Thyroid gland (tissue), 4 donors: ENCODE data around the gene FIGNL2.

Source experiments
- CTCF ChIP-seq, 6 experiments: fragments of 200-600 bp in 3 of 6; fragments of 450-650 bp in 3 of 6; sonication (generic) in 3 of 6; IDR thresholded peaks; one replicate each; pipeline ENCODE4 v1.5.1; 2016 to 2019; ENCODE audit warnings: antibody characterized with exemption in 6 of 6, mild to moderate bottlenecking in 2 of 6, inconsistent platforms in 1 of 6, moderate library complexity in 1 of 6
- POLR2A ChIP-seq, 2 donors: fragments of 450-650 bp; IDR thresholded peaks; one replicate each; pipeline ENCODE4 v1.6.1; 2017; ENCODE audit warnings: antibody characterized with exemption in 2 of 2, mild to moderate bottlenecking in 2 of 2, moderate library complexity in 1 of 2

DNA sequence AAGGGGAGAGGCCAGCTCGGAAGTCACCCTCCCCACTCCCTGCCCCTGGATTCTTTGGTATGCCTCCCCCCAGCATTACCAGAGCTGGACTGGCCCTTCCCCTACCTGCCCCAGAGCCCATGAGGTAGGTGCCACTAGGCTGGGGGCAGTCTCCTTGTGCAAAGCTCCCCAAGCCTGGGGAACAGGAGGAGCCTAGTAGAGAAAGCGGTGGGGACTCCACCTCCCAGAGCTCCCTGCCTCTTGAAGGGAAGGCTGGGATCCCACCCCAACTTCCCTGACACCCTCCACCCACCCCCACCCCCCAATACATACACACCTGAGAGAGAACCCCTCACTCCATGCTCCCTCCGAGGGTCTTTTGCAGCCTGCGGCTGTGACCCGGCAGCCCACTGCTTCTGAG lies 30.4 kb downstream of the FIGNL2 start:
- TF ChIP-seq POLR2A (IDR thresholded peaks at IDR 0.05): no peak
- TF ChIP-seq CTCF (IDR thresholded peaks at IDR 0.05): no peak
